Breast epithelium (tissue), 4 donors: Measurements from ENCODE around the gene BSN. TPM values are rescaled to one million over a fixed set of nuclear protein-coding genes. Genes with fewer than 3 reads are reported as not detected.

Source experiments
- DNase-seq, 2 donors: peaks; one replicate each; pipeline ENCODE4 v3.0.0-alpha.2; 2019; ENCODE audit warnings: low spot score in 2 of 2
- H3K27ac ChIP-seq, 2 donors: fragments of 200-600 bp; sonication (generic) in 1 of 2; one replicate each; pipeline ENCODE4 v1.5.1; 2016 to 2019; ENCODE audit warnings: mild to moderate bottlenecking in 1 of 2
- H3K27me3 ChIP-seq, 2 donors: fragments of 200-600 bp; sonication (generic) in 1 of 2; one replicate each; pipeline versions ENCODE4 v1.5.1 to v1.6.0; 2017 to 2019; ENCODE audit warnings: control low read depth in 1 of 2, mild to moderate bottlenecking in 1 of 2
- H3K36me3 ChIP-seq: fragments of 200-600 bp; one replicate; pipeline ENCODE4 v1.5.1; 2019
- H3K4me1 ChIP-seq, 2 donors: fragments of 200-600 bp; sonication (generic); one replicate each; pipeline ENCODE4 v1.5.1; 2016 to 2019; ENCODE audit warnings: control low read depth in 1 of 2
- H3K4me3 ChIP-seq, 3 donors: fragments of 200-600 bp; sonication (generic); 1 replicate in 2 of 3; 2 replicates in 1 of 3; pipeline ENCODE4 v1.5.1; 2016 to 2019; ENCODE audit warnings: mild to moderate bottlenecking in 3 of 3, moderate library complexity in 2 of 3
- H3K9me3 ChIP-seq, 2 donors: fragments of 200-600 bp; sonication (generic) in 1 of 2; one replicate each; pipeline ENCODE4 v1.5.1; 2016 to 2019; ENCODE audit warnings: control low read depth in 1 of 2
- POLR2A ChIP-seq: fragments of 450-650 bp; IDR thresholded peaks from one replicate; pipeline ENCODE4 v1.6.1; 2016; ENCODE audit warnings: antibody characterized with exemption, mild to moderate bottlenecking, moderate library complexity
- POLR2AphosphoS5 ChIP-seq, 3 donors: sonication (generic); formaldehyde crosslinking; IDR thresholded peaks; one replicate each; pipeline ENCODE4 v1.6.1; 2017; ENCODE audit warnings: antibody characterized with exemption in 3 of 3
- intact Hi-C: fragments of 100-400 bp; cut with DNase I; formaldehyde crosslinking; loops from one replicate; pipeline ENCODE4 v1.15.1; 2023; ENCODE audit warnings: low total_unique reads
- total RNA-seq, 3 donors: library from RNA; depleted of rRNA; stranded (reverse); fragments of >200 nt; gene quantifications; one replicate each; pipeline ENCODE4 v1.1.0, GENCODE V29; 2016
- TF ChIP-seq, protein P1 (sequence below), 3 donors: fragments of 450-650 bp; IDR thresholded peaks; one replicate each; pipeline ENCODE4 v1.5.1; 2016 to 2017; ENCODE audit warnings: antibody characterized with exemption in 3 of 3, mild to moderate bottlenecking in 3 of 3, moderate library complexity in 3 of 3

BSN gene
- total RNA-seq, 3 donors from 2014 or later, result 0.15 to 0.48 (median 0.33) TPM

DNA sequence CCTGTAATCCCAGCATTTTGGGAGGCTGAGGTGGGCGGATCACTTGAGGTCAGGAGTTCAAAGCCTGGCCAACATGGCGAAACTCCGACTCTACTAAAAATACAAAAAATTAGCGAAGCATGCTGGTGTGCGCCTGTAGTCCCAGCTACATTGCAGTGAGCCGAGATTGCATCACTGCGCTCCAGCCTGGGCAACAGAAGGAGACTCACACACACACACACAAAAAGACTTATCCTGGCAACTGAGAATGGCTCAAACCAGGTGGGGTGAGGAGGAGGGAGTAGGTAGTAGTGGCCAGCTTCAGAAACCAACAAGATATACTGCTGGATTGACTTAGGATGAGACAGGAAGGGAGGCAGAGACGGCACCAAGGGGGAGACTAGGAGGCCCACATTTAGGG is 66.5 kb downstream of the BSN start:
- DNase-seq, result no peak
- Histone ChIP-seq H3K36me3 (no peaks in the 10 kb centered on the region), H3K27ac (no peak overlapping the region), H3K9me3 (no peaks in the 10 kb centered on the region), H3K4me3 (no peak overlapping the region), H3K4me1 (no peaks in the 10 kb centered on the region), H3K27me3 (no peaks in the 10 kb centered on the region)
- intact Hi-C loops, result no loop called here
- TF ChIP-seq, protein P1, sequence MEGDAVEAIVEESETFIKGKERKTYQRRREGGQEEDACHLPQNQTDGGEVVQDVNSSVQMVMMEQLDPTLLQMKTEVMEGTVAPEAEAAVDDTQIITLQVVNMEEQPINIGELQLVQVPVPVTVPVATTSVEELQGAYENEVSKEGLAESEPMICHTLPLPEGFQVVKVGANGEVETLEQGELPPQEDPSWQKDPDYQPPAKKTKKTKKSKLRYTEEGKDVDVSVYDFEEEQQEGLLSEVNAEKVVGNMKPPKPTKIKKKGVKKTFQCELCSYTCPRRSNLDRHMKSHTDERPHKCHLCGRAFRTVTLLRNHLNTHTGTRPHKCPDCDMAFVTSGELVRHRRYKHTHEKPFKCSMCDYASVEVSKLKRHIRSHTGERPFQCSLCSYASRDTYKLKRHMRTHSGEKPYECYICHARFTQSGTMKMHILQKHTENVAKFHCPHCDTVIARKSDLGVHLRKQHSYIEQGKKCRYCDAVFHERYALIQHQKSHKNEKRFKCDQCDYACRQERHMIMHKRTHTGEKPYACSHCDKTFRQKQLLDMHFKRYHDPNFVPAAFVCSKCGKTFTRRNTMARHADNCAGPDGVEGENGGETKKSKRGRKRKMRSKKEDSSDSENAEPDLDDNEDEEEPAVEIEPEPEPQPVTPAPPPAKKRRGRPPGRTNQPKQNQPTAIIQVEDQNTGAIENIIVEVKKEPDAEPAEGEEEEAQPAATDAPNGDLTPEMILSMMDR (IDR thresholded peaks at IDR 0.05), result no peak
- TF ChIP-seq POLR2A, result no peak
- TF ChIP-seq POLR2AphosphoS5 (IDR thresholded peaks at IDR 0.05), result no peak

DNA sequence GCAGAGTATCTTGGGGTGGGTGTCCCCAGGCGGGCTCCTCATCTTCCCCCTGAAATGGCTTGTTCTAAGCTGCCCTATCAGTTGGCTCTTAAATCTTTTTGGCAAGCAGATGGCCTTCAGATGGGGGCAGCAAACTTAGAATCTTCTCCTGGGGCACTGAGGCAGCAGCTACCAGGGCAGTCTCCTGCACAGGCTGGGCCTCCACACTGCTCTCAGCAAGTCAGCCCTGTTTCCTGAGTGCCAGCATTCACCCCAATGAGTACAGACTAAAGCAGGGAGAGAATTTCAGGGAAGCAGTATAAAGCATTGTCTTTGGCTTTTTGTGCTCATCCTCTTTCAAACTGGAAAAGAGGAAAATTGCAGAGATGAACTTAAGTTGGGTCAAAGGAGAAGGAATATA is 68.8 kb downstream of the BSN start:
- Histone ChIP-seq H3K4me1 (no peaks in the 10 kb centered on the region), H3K9me3 (no peaks in the 10 kb centered on the region), H3K4me3 (no peak overlapping the region), H3K27ac (no peak overlapping the region), H3K27me3 (no peaks in the 10 kb centered on the region), H3K36me3 (no peaks in the 10 kb centered on the region)
- DNase-seq, result no peak
- TF ChIP-seq, protein P1 (IDR thresholded peaks at IDR 0.05), result no peak
- no peak for TF ChIP-seq POLR2AphosphoS5 (IDR thresholded peaks at IDR 0.05)
- no peak for TF ChIP-seq POLR2A
- intact Hi-C loops, result no loop called here

DNA sequence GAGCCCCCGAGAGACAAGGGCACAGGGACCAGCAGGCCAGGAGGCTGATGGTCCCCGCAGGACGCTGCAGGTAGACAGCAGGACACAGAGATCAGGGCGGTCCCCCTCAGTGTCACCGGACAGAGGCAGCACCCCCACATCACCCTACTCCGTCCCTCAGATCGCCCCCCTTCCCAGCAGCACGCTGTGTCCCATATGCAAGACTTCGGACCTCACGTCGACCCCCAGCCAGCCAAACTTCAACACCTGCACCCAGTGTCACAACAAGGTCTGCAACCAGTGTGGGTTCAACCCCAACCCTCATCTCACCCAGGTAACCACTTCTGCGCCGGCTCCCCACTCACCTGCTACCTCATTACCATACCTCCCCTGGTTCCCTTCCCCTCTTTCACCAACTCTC is 70.8 kb downstream of the BSN start:
- Histone ChIP-seq H3K9me3 (no peaks in the 10 kb centered on the region), H3K4me3 (no peak overlapping the region), H3K27me3 (no peaks in the 10 kb centered on the region), H3K4me1 (no peaks in the 10 kb centered on the region), H3K36me3 (no peaks in the 10 kb centered on the region), H3K27ac (no peak overlapping the region)
- TF ChIP-seq POLR2AphosphoS5 (IDR thresholded peaks at IDR 0.05) (no peak), POLR2A (no peak)
- TF ChIP-seq, protein P1 (IDR thresholded peaks at IDR 0.05), result no peak
- DNase-seq, result no peak
- intact Hi-C loops, result no loop called here

DNA sequence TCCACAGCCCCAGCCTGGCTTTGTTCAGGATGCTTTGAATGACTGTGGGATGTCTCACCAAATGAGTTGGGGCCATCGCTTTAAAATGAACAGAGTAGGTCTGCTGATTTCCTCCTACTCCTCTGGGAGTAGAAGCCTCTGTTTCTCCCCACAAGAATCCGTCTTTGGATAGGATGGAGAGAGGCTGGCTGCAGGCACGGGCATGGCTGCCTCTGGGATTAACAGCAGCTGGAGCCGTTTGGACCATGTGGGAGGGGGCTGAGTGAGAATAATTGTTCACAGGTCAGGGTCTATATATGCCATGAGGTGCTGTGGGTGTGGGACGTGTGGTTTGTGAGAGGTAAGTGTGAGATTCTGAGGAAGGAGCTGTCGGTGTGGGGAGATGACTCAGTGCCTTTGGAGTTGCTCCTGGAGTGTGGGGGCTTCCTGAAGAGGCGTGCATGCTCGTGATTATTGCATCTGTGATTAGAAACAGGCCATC is 71.9 kb downstream of the BSN start:
- Histone ChIP-seq H3K9me3 (no peaks in the 10 kb centered on the region), H3K27ac (no peak overlapping the region), H3K36me3 (no peaks in the 10 kb centered on the region), H3K4me3 (no peak overlapping the region), H3K27me3 (no peaks in the 10 kb centered on the region), H3K4me1 (no peaks in the 10 kb centered on the region)
- TF ChIP-seq POLR2AphosphoS5 (IDR thresholded peaks at IDR 0.05) (no peak), POLR2A (no peak)
- TF ChIP-seq, protein P1 (IDR thresholded peaks at IDR 0.05), result no peak
- intact Hi-C loops, result no loop called here
- DNase-seq, result no peak

DNA sequence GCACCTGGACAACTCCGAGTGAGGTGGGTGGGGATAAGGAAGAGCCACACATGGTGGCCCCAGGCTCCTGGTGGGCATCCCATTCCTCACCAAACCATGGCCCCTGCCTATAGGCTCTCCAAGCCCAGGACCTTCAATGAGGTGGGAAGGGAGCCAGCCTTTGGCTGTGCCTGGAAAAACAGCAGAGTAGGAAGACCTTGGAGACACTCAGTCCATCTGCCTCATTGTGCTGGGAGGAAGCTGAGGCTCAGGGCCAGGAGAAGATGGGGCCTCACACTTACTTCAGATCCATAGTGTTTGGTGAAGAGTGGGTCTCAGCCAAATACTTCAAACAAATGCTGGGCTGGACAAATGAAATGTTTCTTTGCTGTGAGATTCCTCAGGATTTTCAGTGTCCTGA is 72.5 kb downstream of the BSN start:
- TF ChIP-seq, protein P1 (IDR thresholded peaks at IDR 0.05), result no peak
- TF ChIP-seq POLR2A (no peak), POLR2AphosphoS5 (IDR thresholded peaks at IDR 0.05) (no peak)
- no peak overlapping the region for H3K4me3 ChIP-seq

More for the DNA sequence above, 72.5 kb downstream of the BSN start:
- Histone ChIP-seq H3K4me1 (no peaks in the 10 kb centered on the region), H3K27me3 (no peaks in the 10 kb centered on the region), H3K36me3 (no peaks in the 10 kb centered on the region), H3K27ac (no peak overlapping the region), H3K9me3 (peaks cover 0 to 3% of the 10 kb centered on the region in 2 donors)
- DNase-seq, result no peak
- intact Hi-C loops, result no loop called here
